Stimulated activated naive B cell treated with anti-CD40 and anti-IgM and Interleukin-4, amounts not matched to agents 10 μg/mL and 1 μg/mL and 100 μg/mL, for 72 hours (primary cell): Measurements from ENCODE around the gene HOXC9.
A peak's percentile ranks its signal among the peaks of the same experiment; 100 is the strongest.

ENCODE experiments used
- ATAC-seq, 2 donors: fragments of 150-1000 bp; cut with Tn5 transposase; replicated peaks; 2 replicates each; pipeline ENCODE4 v1.10.0; 2021; ENCODE audit warnings: moderate library complexity in 1 of 2
- DNase-seq: peaks from one replicate; pipeline ENCODE4 v3.0.0; 2021
- H3K27ac Mint-ChIP-seq: one replicate; pipeline ENCODE4 v1.8.0; 2022; ENCODE audit warnings: mild to moderate bottlenecking, mixed read lengths
- H3K27me3 Mint-ChIP-seq, 2 donors: one replicate each; pipeline ENCODE4 v1.8.0; 2022; ENCODE audit warnings: mixed read lengths in 2 of 2
- H3K36me3 Mint-ChIP-seq, 2 donors: one replicate each; pipeline ENCODE4 v1.8.0; 2022; ENCODE audit warnings: mixed read lengths in 2 of 2, mild to moderate bottlenecking in 1 of 2
- H3K4me1 Mint-ChIP-seq, 2 donors: one replicate each; pipeline ENCODE4 v1.8.0; 2022; ENCODE audit warnings: mixed read lengths in 2 of 2, mild to moderate bottlenecking in 1 of 2
- H3K4me3 Mint-ChIP-seq, 2 donors: one replicate each; pipeline ENCODE4 v1.8.0; 2022; ENCODE audit warnings: mild to moderate bottlenecking in 2 of 2, mixed read lengths in 2 of 2, moderate library complexity in 1 of 2
- H3K9me3 Mint-ChIP-seq, 2 donors: one replicate each; pipeline ENCODE4 v1.8.0; 2022; ENCODE audit warnings: mixed read lengths in 2 of 2, mild to moderate bottlenecking in 1 of 2

Gene HOXC9

GRCh38 chr12:54010972-54011664 lies 11.2 kb downstream of the HOXC9 start:
- no peak for DNase-seq
- H3K9me3 Mint-ChIP-seq = no peaks in the 10 kb centered on the region
- H3K4me3 Mint-ChIP-seq = peak overlapping the region; percentile 11 to 60
- no peak for ATAC-seq
- peaks cover 95 to 96% of the 10 kb centered on the region in 2 donors for H3K27me3 Mint-ChIP-seq
- H3K36me3 Mint-ChIP-seq = peaks cover 0 to 2% of the 10 kb centered on the region in 2 donors
- H3K27ac Mint-ChIP-seq = peak overlapping the region; percentile 15
- H3K4me1 Mint-ChIP-seq = peaks cover 24 to 46% of the 10 kb centered on the region in 2 donors

- Mint-ChIP-seq H3K36me3 (peaks cover 0 to 2% of the 10 kb centered on the region in 2 donors), H3K4me1 (peaks cover 19 to 38% of the 10 kb centered on the region in 2 donors), H3K9me3 (no peaks in the 10 kb centered on the region), H3K4me3 (peak overlapping the region in 1 of 2 donors; percentile 11), H3K27me3 (peaks cover 89 to 94% of the 10 kb centered on the region in 2 donors), H3K27ac (no peak overlapping the region)
- no peak for DNase-seq
- no peak for ATAC-seq
Observed at GRCh38 chr12:54011665-54012532, 11.9 kb downstream of the HOXC9 start.

DNA sequence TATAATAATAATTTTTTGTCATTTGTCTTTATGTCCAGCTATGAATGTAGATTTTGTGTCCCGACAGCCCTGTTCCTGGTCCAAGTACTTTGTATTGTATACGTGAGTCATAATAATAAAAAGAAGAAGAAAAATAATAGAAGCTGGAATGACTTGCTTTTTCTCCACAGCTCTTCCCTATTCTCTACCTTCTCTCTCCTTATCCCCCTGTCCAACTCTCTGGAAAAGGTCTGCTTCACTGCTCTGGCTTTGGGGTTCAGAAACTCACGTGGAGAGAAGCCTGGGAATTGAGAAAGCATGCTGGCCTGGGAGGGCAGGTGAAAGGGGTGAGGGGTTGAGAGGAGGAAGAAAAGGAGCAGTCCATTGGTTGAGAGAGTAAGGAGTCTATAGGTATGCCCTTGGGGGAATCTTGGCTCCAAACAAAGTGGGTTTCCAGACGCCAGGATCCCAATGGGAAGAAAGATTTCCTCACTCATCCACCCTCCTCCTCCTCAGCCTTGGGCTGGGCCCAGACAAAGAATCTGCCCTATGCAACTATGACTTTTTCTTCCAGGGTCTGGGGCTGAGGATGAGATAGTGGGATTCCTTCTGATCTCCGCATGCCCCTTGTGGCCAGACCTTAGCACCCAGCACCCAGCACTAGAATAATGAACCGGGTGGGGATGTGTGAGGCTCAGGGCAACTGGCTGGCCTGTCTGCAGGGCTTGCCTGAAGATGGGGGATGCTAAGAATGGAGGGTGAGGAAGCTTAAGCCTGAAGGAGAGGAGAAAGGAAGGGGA lies 12.9 kb downstream of the HOXC9 start:
- Mint-ChIP-seq H3K4me1 (peaks cover 26 to 39% of the 10 kb centered on the region in 2 donors), H3K27me3 (peaks cover 88 to 94% of the 10 kb centered on the region in 2 donors), H3K36me3 (peaks cover 0 to 2% of the 10 kb centered on the region in 2 donors), H3K27ac (no peak overlapping the region), H3K9me3 (no peaks in the 10 kb centered on the region), H3K4me3 (no peak overlapping the region)
- ATAC-seq = no peak
- no peak for DNase-seq

GRCh38 chr12:54014377-54015017 lies 14.5 kb downstream of the HOXC9 start:
- no peak for ATAC-seq
- DNase-seq = no peak
- Mint-ChIP-seq H3K27me3 (peaks cover 78 to 91% of the 10 kb centered on the region in 2 donors), H3K9me3 (no peaks in the 10 kb centered on the region), H3K36me3 (peaks cover 0 to 2% of the 10 kb centered on the region in 2 donors), H3K27ac (peak overlapping the region; percentile 79), H3K4me1 (peaks cover 29 to 47% of the 10 kb centered on the region in 2 donors), H3K4me3 (peak overlapping the region; percentile 3 to 36)

GRCh38 chr12:54015018-54015931 lies 15.3 kb downstream of the HOXC9 start:
- Mint-ChIP-seq H3K9me3 (no peaks in the 10 kb centered on the region), H3K27ac (peak overlapping the region; percentile 79), H3K4me1 (peaks cover 25 to 47% of the 10 kb centered on the region in 2 donors), H3K4me3 (peak overlapping the region; percentile 3 to 36), H3K27me3 (peaks cover 77 to 91% of the 10 kb centered on the region in 2 donors), H3K36me3 (peaks cover 0 to 2% of the 10 kb centered on the region in 2 donors)
- no peak for ATAC-seq
- DNase-seq = no peak

- Mint-ChIP-seq H3K4me3 (no peak overlapping the region), H3K4me1 (peaks cover 23 to 43% of the 10 kb centered on the region in 2 donors), H3K27me3 (peaks cover 71 to 83% of the 10 kb centered on the region in 2 donors), H3K9me3 (no peaks in the 10 kb centered on the region), H3K36me3 (peaks cover 0 to 2% of the 10 kb centered on the region in 2 donors), H3K27ac (no peak overlapping the region)
- DNase-seq (no peak), ATAC-seq (no peak)
Observed at GRCh38 chr12:54016051-54016450, 16.1 kb downstream of the HOXC9 start.

DNA sequence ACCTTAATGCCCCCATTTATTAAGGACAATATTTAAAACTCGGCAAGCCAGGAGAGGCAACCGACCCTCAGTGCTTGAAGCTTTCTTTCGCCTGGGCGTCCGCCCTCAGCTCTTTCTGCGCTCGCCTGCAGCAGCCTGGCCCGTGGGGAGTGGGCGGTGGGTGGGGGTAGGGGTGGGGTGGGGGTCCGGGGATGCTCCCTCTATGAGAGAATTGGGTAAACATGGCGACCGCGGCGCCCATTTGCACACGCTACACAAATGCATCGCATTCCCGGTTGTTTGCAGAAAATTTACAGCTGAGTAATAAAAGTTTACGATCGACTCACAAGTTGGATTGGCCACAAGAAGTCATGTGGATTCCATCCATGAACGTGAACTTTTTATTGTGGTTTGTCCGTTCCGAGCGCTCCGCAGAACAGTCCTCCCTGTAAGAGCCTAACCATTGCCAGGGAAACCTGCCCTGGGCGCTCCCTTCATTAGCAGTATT lies 16.6 kb downstream of the HOXC9 start:
- ATAC-seq = no peak
- H3K4me3 Mint-ChIP-seq = no peak overlapping the region
- peaks cover 0 to 2% of the 10 kb centered on the region in 2 donors for H3K36me3 Mint-ChIP-seq
- no peak overlapping the region for H3K27ac Mint-ChIP-seq
- DNase-seq = no peak
- peaks cover 22 to 42% of the 10 kb centered on the region in 2 donors for H3K4me1 Mint-ChIP-seq
- peaks cover 70 to 83% of the 10 kb centered on the region in 2 donors for H3K27me3 Mint-ChIP-seq
- H3K9me3 Mint-ChIP-seq = no peaks in the 10 kb centered on the region

DNA sequence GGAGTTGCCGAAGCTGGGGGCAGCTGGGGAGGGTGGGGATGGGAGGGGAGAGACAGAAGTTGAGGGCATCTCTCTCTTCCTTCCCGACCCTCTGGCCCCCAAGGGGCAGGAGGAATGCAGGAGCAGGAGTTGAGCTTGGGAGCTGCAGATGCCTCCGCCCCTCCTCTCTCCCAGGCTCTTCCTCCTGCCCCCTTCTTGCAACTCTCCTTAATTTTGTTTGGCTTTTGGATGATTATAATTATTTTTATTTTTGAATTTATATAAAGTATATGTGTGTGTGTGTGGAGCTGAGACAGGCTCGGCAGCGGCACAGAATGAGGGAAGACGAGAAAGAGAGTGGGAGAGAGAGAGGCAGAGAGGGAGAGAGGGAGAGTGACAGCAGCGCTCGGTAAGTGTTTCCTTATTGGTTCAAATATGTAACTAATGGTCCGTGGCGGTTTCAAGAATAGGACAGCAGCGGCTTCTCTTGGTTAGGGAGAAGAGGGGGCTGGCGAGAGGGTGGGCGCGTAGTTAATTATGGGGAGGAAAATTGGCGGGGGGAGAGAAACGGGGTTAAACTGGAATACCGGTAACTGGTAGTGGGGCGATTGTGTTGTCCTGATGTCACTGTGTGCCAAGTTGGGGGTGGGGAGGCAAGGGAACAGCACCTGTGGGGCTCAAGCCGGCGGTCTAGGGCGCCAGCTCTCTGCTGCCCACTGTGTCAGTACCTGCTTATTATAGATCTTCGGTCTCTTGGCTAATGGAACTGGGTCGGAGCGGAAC lies 17.2 kb downstream of the HOXC9 start:
- Mint-ChIP-seq H3K27me3 (peaks cover 70 to 83% of the 10 kb centered on the region in 2 donors), H3K4me1 (peaks cover 21 to 41% of the 10 kb centered on the region in 2 donors), H3K4me3 (peak overlapping the region; percentile 83 to 86), H3K9me3 (no peaks in the 10 kb centered on the region), H3K27ac (peak overlapping the region; percentile 89), H3K36me3 (peaks cover 0 to 2% of the 10 kb centered on the region in 2 donors)
- DNase-seq (no peak), ATAC-seq (peak; percentile 48 to 52)

GRCh38 chr12:54017878-54018467 lies 18.0 kb downstream of the HOXC9 start:
- Mint-ChIP-seq H3K4me3 (peak overlapping the region; percentile 83 to 86), H3K27ac (peak overlapping the region; percentile 89), H3K27me3 (peaks cover 69 to 83% of the 10 kb centered on the region in 2 donors), H3K9me3 (no peaks in the 10 kb centered on the region), H3K36me3 (peaks cover 0 to 2% of the 10 kb centered on the region in 2 donors), H3K4me1 (peaks cover 21 to 41% of the 10 kb centered on the region in 2 donors)
- peak; percentile 65 for DNase-seq
- peak; percentile 86 to 88 for ATAC-seq

DNA sequence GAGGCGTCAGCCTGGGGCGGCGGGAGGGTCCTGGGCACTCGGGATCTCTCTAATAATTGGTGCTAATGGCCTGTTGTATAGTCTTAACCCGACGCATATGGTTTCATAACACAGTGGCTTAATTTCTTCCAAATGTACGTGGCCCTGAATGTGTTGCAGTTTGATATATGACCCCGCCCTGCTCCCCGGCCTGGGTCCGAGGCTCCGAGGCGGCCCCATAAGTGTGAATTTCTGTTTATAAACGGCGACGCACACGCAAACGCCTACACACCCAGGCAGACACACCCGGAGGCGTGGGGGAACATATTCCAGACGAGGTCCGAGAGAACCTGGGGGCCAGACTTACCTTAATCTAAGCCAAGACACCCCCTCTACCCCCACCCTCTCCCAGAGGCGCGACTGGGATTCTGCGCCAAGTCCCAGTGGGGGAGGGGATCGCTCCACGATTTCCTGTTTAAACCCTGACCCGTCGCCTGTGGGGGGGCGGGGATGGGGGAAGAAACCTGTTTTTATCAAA lies 18.6 kb downstream of the HOXC9 start:
- H3K27ac Mint-ChIP-seq = peak overlapping the region; percentile 89
- peaks cover 0 to 2% of the 10 kb centered on the region in 2 donors for H3K36me3 Mint-ChIP-seq
- H3K9me3 Mint-ChIP-seq = no peaks in the 10 kb centered on the region
- no peak for ATAC-seq
- DNase-seq = no peak
- H3K4me1 Mint-ChIP-seq = peaks cover 21 to 41% of the 10 kb centered on the region in 2 donors
- peak overlapping the region; percentile 83 to 86 for H3K4me3 Mint-ChIP-seq
- H3K27me3 Mint-ChIP-seq = peaks cover 69 to 83% of the 10 kb centered on the region in 2 donors

- Mint-ChIP-seq H3K9me3 (no peaks in the 10 kb centered on the region), H3K36me3 (peaks cover 0 to 2% of the 10 kb centered on the region in 2 donors)
- ATAC-seq = no peak
Observed at GRCh38 chr12:54019091-54019811, 19.3 kb downstream of the HOXC9 start.

More at GRCh38 chr12:54019091-54019811, 19.3 kb downstream of the HOXC9 start:
- no peak for DNase-seq
- Mint-ChIP-seq H3K4me3 (peak overlapping the region; percentile 32 to 49), H3K27ac (no peak overlapping the region), H3K27me3 (peaks cover 70 to 83% of the 10 kb centered on the region in 2 donors), H3K4me1 (peaks cover 21 to 40% of the 10 kb centered on the region in 2 donors)
